ENCODE measurements around the gene P2RX2.

DNA sequence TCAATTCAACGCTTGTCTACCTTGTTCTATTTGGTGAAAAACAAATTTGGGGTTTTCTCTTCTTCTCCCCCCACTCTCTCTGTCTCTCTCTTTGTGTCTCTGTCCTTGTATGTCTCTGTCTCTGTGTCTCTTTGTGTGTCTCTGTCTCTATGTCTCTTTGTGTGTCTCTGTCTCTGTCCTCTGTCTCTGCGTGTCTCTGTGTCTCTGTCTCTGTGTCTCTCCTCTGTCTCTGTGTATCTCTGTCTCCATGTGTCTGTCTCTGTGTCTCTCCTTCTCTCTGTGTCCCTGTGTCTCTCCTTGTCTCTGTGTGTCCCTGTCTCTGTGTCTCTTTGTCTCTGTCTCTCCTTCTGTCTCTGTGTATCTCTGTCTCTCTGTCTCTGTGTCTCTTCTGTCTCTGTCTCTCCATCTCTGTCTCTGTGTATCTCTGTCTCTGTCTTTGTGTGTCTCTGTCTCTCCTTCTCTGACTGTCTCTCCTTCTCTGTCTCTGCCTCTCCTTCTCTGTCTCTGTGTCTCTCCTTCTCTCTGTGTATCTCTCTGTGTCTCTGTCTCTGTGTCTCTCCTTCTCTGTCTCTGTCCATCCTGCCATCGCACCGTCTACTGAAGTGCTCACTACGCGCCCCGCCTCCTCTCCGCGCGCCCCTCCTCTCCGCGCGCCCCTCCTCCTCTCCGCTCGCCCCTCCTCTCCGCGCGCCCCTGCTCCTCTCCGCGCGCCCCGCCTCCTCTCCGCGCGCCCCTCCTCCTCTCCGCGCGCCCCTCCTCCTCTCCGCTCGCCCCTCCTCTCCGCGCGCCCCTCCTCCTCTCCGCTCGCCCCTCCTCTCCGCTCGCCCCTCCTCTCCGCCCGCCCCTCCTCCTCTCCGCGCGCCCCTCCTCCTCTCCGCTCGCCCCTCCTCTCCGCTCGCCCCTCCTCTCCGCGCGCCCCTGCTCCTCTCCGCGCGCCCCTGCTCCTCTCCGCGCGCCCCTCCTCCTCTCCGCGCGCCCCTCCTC, 21.0 kb upstream of the P2RX2 start:
- no peak for TF ChIP-seq POLR2A (IDR thresholded peaks at IDR 0.05)
- TF ChIP-seq CTCF (IDR thresholded peaks at IDR 0.05): no peak
